NT2/D1 (cell line): ENCODE measurements around the gene OTUB1.

ENCODE experiments used
- DNase-seq: peaks from one replicate; pipeline ENCODE4 v3.0.0-alpha.2; 2011; ENCODE audit warnings: low read depth, low spot score
- H3K27me3 ChIP-seq: 2 replicates; pipeline ENCODE4 v1.6.0; 2011; ENCODE audit warnings: mild to moderate bottlenecking; ENCODE audit not compliant: insufficient read length, insufficient read depth
- H3K36me3 ChIP-seq: 2 replicates; pipeline ENCODE4 v1.6.1; 2011; ENCODE audit warnings: mild to moderate bottlenecking, low read length, mixed read lengths; ENCODE audit not compliant: insufficient read depth, insufficient read length
- H3K4me1 ChIP-seq: 2 replicates; pipeline ENCODE4 v1.5.1; 2011; ENCODE audit not compliant: insufficient read depth, insufficient read length
- H3K4me3 ChIP-seq: 2 replicates; pipeline ENCODE4 v1.5.1; 2011; ENCODE audit warnings: low read depth; ENCODE audit not compliant: insufficient read length
- H3K9ac ChIP-seq: 2 replicates; pipeline ENCODE4 v1.6.0; 2011; ENCODE audit warnings: low read depth; ENCODE audit not compliant: insufficient read length
- H3K9me3 ChIP-seq: 2 replicates; pipeline ENCODE4 v1.5.1; 2011; ENCODE audit warnings: mild to moderate bottlenecking, low read length; ENCODE audit not compliant: insufficient read depth
- SUZ12 ChIP-seq: IDR thresholded peaks from 2 replicates; pipeline ENCODE4 v1.6.1; 2011; ENCODE audit not compliant: insufficient read length, insufficient read depth; ENCODE audit errors: extremely low read depth
- YY1 ChIP-seq: IDR thresholded peaks from 2 replicates; pipeline ENCODE4 v1.6.1; 2011; ENCODE audit not compliant: insufficient read length, insufficient read depth
- ZNF274 ChIP-seq: IDR thresholded peaks from 2 replicates; pipeline ENCODE4 v1.6.1; 2011; ENCODE audit warnings: mild to moderate bottlenecking, low read depth, low read length

The OTUB1 gene

DNA sequence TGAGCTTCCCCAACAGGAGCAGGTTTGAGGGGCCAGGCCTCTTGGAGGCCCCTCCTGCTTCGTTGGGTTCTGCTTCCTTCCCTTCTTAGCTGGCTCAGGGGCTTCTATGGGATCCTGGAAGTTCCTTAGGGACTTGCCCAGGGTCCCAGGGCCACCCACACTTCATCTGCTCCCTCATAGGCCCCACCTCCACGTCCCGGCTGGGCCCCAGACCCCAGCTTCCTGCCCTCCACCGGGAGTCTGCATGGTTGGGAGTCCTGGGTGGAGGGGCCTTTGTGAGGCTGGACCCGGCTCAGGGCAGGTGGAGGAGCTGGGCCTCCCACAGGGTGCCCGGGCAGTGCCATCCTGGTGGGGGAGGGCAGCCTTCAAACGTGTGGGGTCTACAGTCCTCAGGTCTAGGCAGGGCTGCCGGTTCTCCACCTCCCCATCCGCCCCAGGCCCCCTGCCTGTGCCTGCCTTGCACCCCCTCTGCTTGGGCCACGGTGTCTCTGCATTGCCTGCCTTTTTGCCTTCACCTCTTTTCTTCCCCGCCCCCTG, 11.6 kb downstream of the OTUB1 start:
- Histone ChIP-seq H3K9ac (peak overlapping the region; percentile 80), H3K4me1 (peaks cover 27% of the 10 kb centered on the region), H3K4me3 (peak overlapping the region; percentile 49), H3K36me3 (peaks cover 49% of the 10 kb centered on the region), H3K27me3 (peaks cover 10% of the 10 kb centered on the region), H3K9me3 (no peaks in the 10 kb centered on the region)
- DNase-seq: no peak
- no peak for TF ChIP-seq SUZ12
- TF ChIP-seq YY1: no peak
- TF ChIP-seq ZNF274: no peak

DNA sequence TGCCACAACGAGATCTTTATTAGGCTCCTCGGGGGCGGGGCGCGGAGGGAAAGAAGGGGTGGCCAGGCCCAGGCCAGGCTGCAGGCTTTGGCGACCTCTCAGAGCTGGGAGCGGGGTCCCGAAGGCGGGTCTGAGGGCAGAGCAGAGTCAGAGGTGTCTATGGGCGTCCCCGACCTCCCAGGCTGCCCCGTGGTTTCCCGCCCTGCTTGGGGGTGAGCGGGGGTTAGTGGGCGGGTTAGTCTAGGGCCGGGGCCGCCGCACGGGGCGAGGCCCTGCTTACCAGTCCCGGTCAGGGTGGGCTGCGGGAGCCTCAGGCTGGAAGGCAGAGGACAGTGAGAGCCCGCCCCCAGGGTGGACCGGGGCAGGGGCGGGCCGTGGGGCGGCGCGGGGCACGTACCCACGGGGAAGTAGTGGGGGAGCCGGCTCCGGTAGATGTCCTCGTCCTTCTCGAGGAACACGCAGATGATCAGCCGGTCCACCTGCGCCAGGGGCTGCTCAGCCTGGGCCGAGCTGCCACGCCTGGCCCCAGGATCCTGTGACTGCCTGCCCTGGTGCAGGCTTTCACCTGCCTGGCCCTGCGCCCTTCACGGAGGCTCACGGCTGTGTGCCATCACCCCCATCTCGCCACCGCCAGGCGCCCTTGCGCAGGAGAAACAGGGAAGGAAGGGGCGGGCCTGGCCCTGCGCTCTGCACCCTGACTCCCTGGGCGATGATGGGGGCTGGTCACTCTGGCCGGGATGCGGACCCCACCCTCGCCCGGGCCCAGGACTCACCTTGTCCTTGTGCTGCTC, 12.5 kb downstream of the OTUB1 start:
- peaks cover 42% of the 10 kb centered on the region for H3K36me3 ChIP-seq
- peak overlapping the region; percentile 80 for H3K9ac ChIP-seq
- peaks cover 27% of the 10 kb centered on the region for H3K4me1 ChIP-seq

GRCh38 chr11:63999349-64000025, 13.2 kb downstream of the OTUB1 start:
- Histone ChIP-seq H3K9ac (peak overlapping the region; percentile 80), H3K9me3 (no peaks in the 10 kb centered on the region), H3K4me1 (peaks cover 29% of the 10 kb centered on the region), H3K4me3 (peak overlapping the region; percentile 49), H3K36me3 (peaks cover 36% of the 10 kb centered on the region), H3K27me3 (peaks cover 10% of the 10 kb centered on the region)
- peak; percentile 61 for DNase-seq
- TF ChIP-seq ZNF274 (no peak), SUZ12 (no peak), YY1 (no peak)

More for the DNA sequence above, 12.5 kb downstream of the OTUB1 start:
- TF ChIP-seq YY1 (no peak), ZNF274 (no peak), SUZ12 (no peak)
- Histone ChIP-seq H3K9me3 (no peaks in the 10 kb centered on the region), H3K27me3 (peaks cover 10% of the 10 kb centered on the region), H3K4me3 (peak overlapping the region; percentile 49)
- no peak for DNase-seq

- peak overlapping the region; percentile 76 for H3K9ac ChIP-seq
- no peaks in the 10 kb centered on the region for H3K9me3 ChIP-seq
- H3K4me1 ChIP-seq: peaks cover 29% of the 10 kb centered on the region
- DNase-seq: peak; percentile 76
- peak overlapping the region; percentile 30 for H3K4me3 ChIP-seq
- H3K27me3 ChIP-seq: peaks cover 11% of the 10 kb centered on the region
- peaks cover 29% of the 10 kb centered on the region for H3K36me3 ChIP-seq
- TF ChIP-seq ZNF274 (no peak), SUZ12 (no peak)
Observed at GRCh38 chr11:64000026-64000739, 13.9 kb downstream of the OTUB1 start.

DNA sequence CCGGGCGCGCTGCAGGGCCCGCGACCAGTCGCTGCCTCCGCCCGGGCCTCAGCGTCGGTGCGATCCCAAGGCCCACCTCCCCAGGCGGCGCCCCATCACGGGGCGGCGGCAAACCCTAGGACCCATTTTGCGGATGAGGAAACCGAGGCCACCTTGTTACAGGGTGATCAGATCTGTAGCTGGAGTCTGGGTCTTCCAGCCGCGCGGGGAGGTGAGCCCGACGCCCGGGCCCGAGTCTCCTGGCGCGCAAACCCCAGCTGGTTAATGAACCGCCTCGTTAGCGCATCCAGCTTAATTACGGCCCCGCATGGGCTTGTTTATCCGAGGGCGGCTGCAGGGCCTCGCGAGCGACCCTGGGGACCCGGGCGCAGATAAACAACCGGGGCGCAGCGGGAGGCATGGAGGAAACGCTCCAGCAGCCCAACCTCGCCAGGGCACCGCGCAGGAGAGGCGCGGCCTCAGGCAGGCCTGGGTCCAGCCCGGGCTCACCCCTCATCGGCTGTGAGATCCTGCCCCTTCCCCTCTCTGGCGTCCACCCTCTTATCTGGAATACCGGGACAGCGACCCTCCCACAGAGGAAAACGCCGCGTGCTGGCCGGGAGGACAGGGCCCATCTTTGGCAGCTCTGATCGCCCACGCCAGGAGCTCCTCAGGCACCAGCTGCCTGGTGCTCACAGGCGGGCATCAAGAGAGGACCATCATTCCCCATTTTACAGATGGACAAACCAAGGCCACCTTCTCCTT, 14.7 kb downstream of the OTUB1 start:
- H3K4me1 ChIP-seq: peaks cover 29% of the 10 kb centered on the region
- H3K27me3 ChIP-seq: peaks cover 19% of the 10 kb centered on the region
- H3K9ac ChIP-seq: peak overlapping the region; percentile 76
- DNase-seq: no peak
- no peaks in the 10 kb centered on the region for H3K9me3 ChIP-seq
- H3K4me3 ChIP-seq: no peak overlapping the region
- H3K36me3 ChIP-seq: peaks cover 23% of the 10 kb centered on the region
- TF ChIP-seq SUZ12: no peak

GRCh38 chr11:64001484-64002420, 15.5 kb downstream of the OTUB1 start:
- H3K27me3 ChIP-seq: peaks cover 27% of the 10 kb centered on the region
- peaks cover 33% of the 10 kb centered on the region for H3K4me1 ChIP-seq
- TF ChIP-seq SUZ12 (no peak), ZNF274 (no peak), YY1 (no peak)
- DNase-seq: no peak
- no peak overlapping the region for H3K4me3 ChIP-seq
- no peak overlapping the region for H3K9ac ChIP-seq
- H3K9me3 ChIP-seq: no peaks in the 10 kb centered on the region
- peaks cover 15% of the 10 kb centered on the region for H3K36me3 ChIP-seq
